K562 (cell line): Measurements from ENCODE around the gene GDF15. TPM values are rescaled to one million over a fixed set of nuclear protein-coding genes. Genes with fewer than 3 reads are reported as not detected.

Experiments
- ATAC-seq: fragments of 200-7000 bp; cut with Tn5 transposase; 3 replicates; pipeline ENCODE4 v1.9.1; 2020; ENCODE audit warnings: moderate library complexity
- BruUV-seq: library from RNA; stranded (reverse); fragments of 400-500 nt; replicated peaks from 2 replicates; lab custom pipeline; 2021; lab: Mats Ljungman, UMichigan
- CTCF ChIA-PET: fragments of 300-600 bp; formaldehyde crosslinking; extraction: SDS; loops from one replicate; lab custom pipeline; 2021; ENCODE audit warnings: low intra/inter-chr PET ratio; lab: Yijun Ruan, JAX
- POLR2A ChIA-PET: fragments of 300-600, 350-650 bp; sonication (Branson Sonifier 250); formaldehyde crosslinking; extraction: SDS; loops from one replicate; lab custom pipeline; 2021; ENCODE audit warnings: antibody characterized with exemption, inconsistent platforms; lab: Yijun Ruan, JAX
- DNase-seq, 4 experiments: peaks; one replicate each; pipeline versions ENCODE4 v3.0.0 to v3.0.0-alpha.2; 2011 to 2018; ENCODE audit warnings: low spot score in 3 of 4, mixed read lengths in 3 of 4; ENCODE audit errors: extremely low read depth in 1 of 4
- FAIRE-seq: peaks from 2 replicates; lab custom pipeline; 2011; peaks lifted over from hg19 to GRCh38; lab: Jason Lieb, UNC
- H2AFZ ChIP-seq: 2 replicates; pipeline ENCODE4 v1.6.0; 2011; ENCODE audit warnings: low read depth, low read length, control low read depth, inconsistent platforms
- H3K27ac ChIP-seq: fragments of 200-600 bp; 3 replicates; pipeline ENCODE4 v1.8.0; 2011; ENCODE audit warnings: low read depth, mild to moderate bottlenecking, control low read depth, inconsistent platforms, low read length, moderate library complexity, mixed read lengths; ENCODE audit errors: extremely low read depth
- H3K27me3 ChIP-seq, 2 experiments: fragments of 300-600 bp in 1 of 2; 2 replicates in 1 of 2; 3 replicates in 1 of 2; pipeline versions ENCODE4 v1.6.0 to v1.8.0; 2011; ENCODE audit warnings: inconsistent platforms in 2 of 2, low read length in 2 of 2, mild to moderate bottlenecking in 1 of 2, mixed read lengths in 1 of 2, moderate library complexity in 1 of 2; ENCODE audit not compliant: control insufficient read depth in 2 of 2, insufficient read depth in 2 of 2
- H3K36me3 ChIP-seq: fragments of 300-600 bp; 3 replicates; pipeline ENCODE4 v1.8.0; 2011; ENCODE audit warnings: mild to moderate bottlenecking, low read length, inconsistent platforms; ENCODE audit not compliant: control insufficient read depth, insufficient read depth
- H3K4me1 ChIP-seq, 2 experiments: fragments of 200-600 bp in 1 of 2; replicated peaks in 1 of 2; 2 replicates in 1 of 2; 3 replicates in 1 of 2; pipeline versions ENCODE4 v1.5.1 to v1.8.0; 2011; ENCODE audit warnings: inconsistent platforms in 2 of 2, low read length in 2 of 2, mild to moderate bottlenecking in 1 of 2, mixed read lengths in 1 of 2, moderate library complexity in 1 of 2; ENCODE audit not compliant: control insufficient read depth in 2 of 2, insufficient read depth in 2 of 2
- H3K4me2 ChIP-seq: 2 replicates; pipeline ENCODE4 v1.6.1; 2011; ENCODE audit warnings: low read length, control low read depth, inconsistent platforms, mixed read lengths; ENCODE audit not compliant: insufficient read depth
- H3K4me3 ChIP-seq: fragments of 200-600 bp; sonication (generic), shearing (Covaris generic); 2 replicates; pipeline ENCODE4 v1.5.1; 2016; ENCODE audit warnings: control low read depth, inconsistent platforms
- H3K79me2 ChIP-seq: fragments of 200-600 bp; 3 replicates; pipeline ENCODE4 v1.8.0; 2011; ENCODE audit warnings: low read length, inconsistent platforms; ENCODE audit not compliant: control insufficient read depth, insufficient read depth
- H3K9ac ChIP-seq, 2 experiments: 2 replicates each; pipeline versions ENCODE4 v1.6.0 to v1.6.1; 2011; ENCODE audit warnings: low read depth in 2 of 2, low read length in 2 of 2, control low read depth in 1 of 2, inconsistent platforms in 1 of 2, mild to moderate bottlenecking in 1 of 2, mixed read lengths in 1 of 2; ENCODE audit not compliant: insufficient read depth in 1 of 2
- H3K9me1 ChIP-seq: one replicate; pipeline ENCODE4 v1.6.0; 2011; ENCODE audit warnings: inconsistent platforms, mild to moderate bottlenecking, low read length, moderate library complexity; ENCODE audit not compliant: control insufficient read depth, insufficient read depth
- H3K9me3 ChIP-seq: replicated peaks from 2 replicates; pipeline ENCODE4 v1.5.1; 2011; ENCODE audit warnings: low read depth, low read length, inconsistent platforms; ENCODE audit not compliant: control insufficient read depth, insufficient read depth
- H4K20me1 ChIP-seq: replicated peaks from 2 replicates; pipeline ENCODE4 v1.6.1; 2011; ENCODE audit warnings: low read length, inconsistent platforms, mixed read lengths; ENCODE audit not compliant: control insufficient read depth, insufficient read depth
- ADNP ChIP-seq: fragments of 200-800 bp; sonication (Bioruptor generic); IDR thresholded peaks from 2 replicates; pipeline ENCODE4 v1.6.1; 2016; ENCODE audit warnings: missing genetic modification characterization, missing compliant biosample characterization
- ARID1B ChIP-seq: fragments of 450-650 bp; IDR thresholded peaks from 2 replicates; pipeline ENCODE4 v1.6.1; 2016; ENCODE audit warnings: antibody characterized with exemption, mild to moderate bottlenecking, inconsistent platforms
- ATF7 ChIP-seq: fragments of 450-650 bp; IDR thresholded peaks from 2 replicates; pipeline ENCODE4 v1.7.1; 2014; ENCODE audit warnings: mild to moderate bottlenecking, moderate library complexity
- BHLHE40 ChIP-seq: IDR thresholded peaks from 2 replicates; pipeline ENCODE4 v1.6.1; 2011; ENCODE audit warnings: low read length, improper control_type of control experiment
- CBFA2T3 ChIP-seq: fragments of 450-650 bp; IDR thresholded peaks from 2 replicates; pipeline ENCODE4 v1.6.1; 2017
- FOS ChIP-seq: IDR thresholded peaks from 3 replicates; pipeline ENCODE4 v1.6.1; 2011; ENCODE audit not compliant: insufficient read length; ENCODE audit errors: extremely low read depth
- GTF2F1 ChIP-seq: IDR thresholded peaks from 2 replicates; pipeline ENCODE4 v1.6.1; 2011; ENCODE audit warnings: low read depth, low read length, improper control_type of control experiment
- MBD2 ChIP-seq: sonication (generic); IDR thresholded peaks from 2 replicates; pipeline ENCODE4 v1.6.1; 2016; ENCODE audit warnings: low read depth, borderline replicate concordance
- MYC ChIP-seq, 2 experiments: fragments of 250-450 bp in 1 of 2; sonication (Bioruptor Pico) in 1 of 2; IDR thresholded peaks; 2 replicates each; pipeline versions ENCODE4 v1.5.1 to v1.6.1; 2012 to 2021; ENCODE audit warnings: low read depth in 2 of 2, borderline replicate concordance in 1 of 2, improper control_type of control experiment in 1 of 2, low read length in 1 of 2, mild to moderate bottlenecking in 1 of 2, moderate library complexity in 1 of 2
- POLR2A ChIP-seq: fragments of 450-650 bp; conservative IDR thresholded peaks from 2 replicates; pipeline ENCODE4 v1.6.1; 2016
- POLR2G ChIP-seq: fragments of 200-400 bp; formaldehyde crosslinking; IDR thresholded peaks from 2 replicates; pipeline ENCODE4 v1.6.1; 2017; ENCODE audit warnings: low read depth, mild to moderate bottlenecking, antibody characterized with exemption, low read length, moderate library complexity
- RBM25 ChIP-seq: fragments of 200-400 bp; formaldehyde crosslinking; IDR thresholded peaks from 2 replicates; pipeline ENCODE4 v1.6.1; 2018; ENCODE audit warnings: low read length, low read depth, moderate library complexity; ENCODE audit not compliant: severe bottlenecking
- RCOR1 ChIP-seq, 2 experiments: IDR thresholded peaks; 2 replicates each; pipeline ENCODE4 v1.6.1; 2012; ENCODE audit warnings: low read depth in 2 of 2, low read length in 2 of 2, borderline replicate concordance in 1 of 2, improper control_type of control experiment in 1 of 2
- RUNX1 ChIP-seq: sonication (generic); IDR thresholded peaks from 2 replicates; pipeline ENCODE4 v1.6.1; 2016; ENCODE audit warnings: antibody characterized with exemption, low read depth
- SMAD2 ChIP-seq: fragments of 150-350 bp; IDR thresholded peaks from 2 replicates; pipeline ENCODE4 v1.6.1; 2014; ENCODE audit warnings: low read depth, mild to moderate bottlenecking, low read length
- SP1 ChIP-seq: sonication (generic); formaldehyde crosslinking; IDR thresholded peaks from 2 replicates; pipeline ENCODE4 v1.8.1; 2022; ENCODE audit warnings: mild to moderate bottlenecking, missing genetic modification reagents
- VEZF1 ChIP-seq: fragments of 200-800 bp; sonication (Bioruptor generic); IDR thresholded peaks from 2 replicates; pipeline ENCODE4 v1.6.1; 2017; ENCODE audit warnings: missing genetic modification characterization, missing compliant biosample characterization
- ZBTB5 ChIP-seq: fragments of 450-650 bp; IDR thresholded peaks from 2 replicates; pipeline ENCODE4 v1.6.1; 2017; ENCODE audit warnings: antibody characterized with exemption
- ZBTB7A ChIP-seq: IDR thresholded peaks from 2 replicates; pipeline ENCODE4 v1.6.1; 2011; ENCODE audit warnings: low read depth, mild to moderate bottlenecking, low read length, moderate library complexity, borderline replicate concordance; ENCODE audit not compliant: control insufficient read depth
- WGBS: fragments of 100-300 bp; shearing (Covaris generic); methylation state at CpG from one replicate; pipeline ENCODE4 v1.1.6; 2016; ENCODE audit warnings: low coverage, mixed read lengths; ENCODE audit not compliant: insufficient coverage; ENCODE audit errors: missing lambda C conversion rate; 5-methylcytosine and 5-hydroxymethylcytosine counted together
- in situ Hi-C: fragments of 300-500 bp; cut with MboI; formaldehyde crosslinking; loops from 4 replicates; pipeline ENCODE4 v1.15.0; 2018; ENCODE audit warnings: inconsistent platforms, mixed read lengths
- intact Hi-C: fragments of 100-400 bp; cut with micrococcal nuclease; formaldehyde crosslinking; loops from 2 replicates; pipeline ENCODE4 v1.14.2; 2022
- polyA plus RNA-seq, 8 experiments: library from polyadenylated mRNA; depleted of rRNA in 4 of 8; stranded (reverse) in 5 of 8; unstranded in 3 of 8; fragments of >200 nt; fragmentation: Nextera tagmentation in 2 of 8; fragmentation: Illumina TruSeq in 1 of 8; extraction: Ambion mirVana in 2 of 8; extraction: Trizol in 1 of 8; gene quantifications; 2 replicates each; pipeline versions ENCODE4 v1.2.1 to v1.2.3, GENCODE V29; 2011 to 2014; ENCODE audit warnings: inconsistent platforms in 1 of 8, missing spikeins in 1 of 8
- total RNA-seq, 7 experiments: library from RNA; depleted of rRNA in 6 of 7; stranded (reverse); fragments of >200 nt in 6 of 7; fragmentation: Illumina TruSeq in 2 of 7; extraction: Trizol in 2 of 7; gene quantifications; 2 replicates each; pipeline versions ENCODE4 v1.2.1 to v1.2.3, GENCODE V29; 2011 to 2021; ENCODE audit warnings: low replicate concordance in 1 of 7

GDF15 gene
- total and polyA plus RNA-seq, 9 of the 15 experiments (the other 6 are each of a cell fraction or from before 2014, with no cell fraction given): 2.3 to 82.4 (median 12.5) TPM

GRCh38 chr19:18391509-18392075 lies 5.6 kb downstream of the GDF15 start (continued):
- TF ChIP-seq ARID1B (no peak), SP1 (CRISPR knock-in tag) (peak; percentile 16; the same call in 1 of the 2 replicates), ADNP (tag) (peak; percentile 42; the same call in 1 of the 2 replicates), RBM25 (peak; percentile 78), ZBTB5 (no peak), POLR2G (peak; percentile 69)

GRCh38 chr19:18392417-18392816 lies 6.5 kb downstream of the GDF15 start:
- Histone ChIP-seq H4K20me1 (peaks cover 13% of the 10 kb centered on the region), H3K36me3 (peaks cover 25% of the 10 kb centered on the region; the same call in 2 of the 3 replicates), H2AFZ (no peak overlapping the region), H3K27me3 (no peaks in the 10 kb centered on the region), H3K9me1 (no peaks in the 10 kb centered on the region), H3K79me2 (peaks cover 18% of the 10 kb centered on the region), H3K4me1 (peaks cover 7 to 38% of the 10 kb centered on the region in 2 experiments), H3K4me2 (no peak overlapping the region), H3K4me3 (no peak overlapping the region), H3K9ac (no peak overlapping the region), H3K9me3 (no peaks in the 10 kb centered on the region), H3K27ac (no peak overlapping the region)
- intact Hi-C loops: no loop called here
- CTCF ChIA-PET: no interaction called here
- DNase-seq (peak in 3 of 4 experiments; percentile 62 to 65 (median 65)), FAIRE-seq (peak; percentile 69), ATAC-seq (no peak)
- 4% methylated on average over 11 of the region's 11 CpGs for WGBS
- no TSS peak for BruUV-seq
- in situ Hi-C loops: no loop called here
- POLR2A ChIA-PET: interaction anchor here (0.6 to 8.1 kb wide), 5 partner anchors 8 to 332 kb away, joined by 3 to 244 read pairs (median 3); partner anchors contain the start of gene SSBP4
- TF ChIP-seq BHLHE40 (peak; percentile 29; the same call in 1 of the 2 replicates), SMAD2 (no peak), MYC (IDR thresholded peaks at IDR 0.05; ENCODE audit: low read depth, low read length) (0 out of 2 replicates have a peak, but pooled peaks have one; percentile 13), MYC (CRISPR knock-in tag; IDR thresholded peaks at IDR 0.05; ENCODE audit: borderline replicate concordance, low read depth) (no peak), GTF2F1 (no peak), VEZF1 (CRISPR knock-in tag) (peak; percentile 18; the same call in 1 of the 2 replicates), MBD2 (no peak), CBFA2T3 (peak; percentile 66), ZBTB7A (peak; percentile 68; the same call in 1 of the 2 replicates), RUNX1 (peak; percentile 65; the same call in 1 of the 2 replicates), RCOR1 (IDR thresholded peaks at IDR 0.05; ENCODE audit: borderline replicate concordance in 1 of 2, low read depth in 2 of 2, low read length in 2 of 2) (peak; percentile 78 to 94; a peak in 3 of 4 replicates), POLR2A (no peak), FOS (peak; percentile 32), ATF7 (peak; percentile 51; the same call in 1 of the 2 replicates)
